ENCODE measurements around the gene KLHL6. TPM values are rescaled to one million over a fixed set of nuclear protein-coding genes. Genes with fewer than 3 reads are reported as not detected.
"Not testable (repeated sequence)": the region's sequence is repeated elsewhere in the genome, so short reads cannot be mapped to it uniquely, and the experiment has no call there.

KLHL6 gene
- total RNA-seq, 1 experiment from 2014 or later: not detected

GRCh38 chr3:183444748-183445147, 110.8 kb downstream of the KLHL6 start:
- Mint-ChIP-seq H3K27ac (ENCODE audit: low read depth, unreplicated experiment) (no peak overlapping the region), H3K36me3 (ENCODE audit: insufficient read depth, unreplicated experiment) (no peaks in the 10 kb centered on the region), H3K9me3 (ENCODE audit: unreplicated experiment) (peaks cover 18% of the 10 kb centered on the region), H3K4me3 (ENCODE audit: unreplicated experiment) (no peak overlapping the region), H3K27me3 (ENCODE audit: insufficient read depth, unreplicated experiment) (peaks cover 11% of the 10 kb centered on the region), H3K4me1 (ENCODE audit: insufficient read depth, unreplicated experiment) (peaks cover 16% of the 10 kb centered on the region)
- ChIA-PET POLR2A (no interaction called here), CTCF (no interaction called here)
- TF ChIP-seq, protein P1, sequence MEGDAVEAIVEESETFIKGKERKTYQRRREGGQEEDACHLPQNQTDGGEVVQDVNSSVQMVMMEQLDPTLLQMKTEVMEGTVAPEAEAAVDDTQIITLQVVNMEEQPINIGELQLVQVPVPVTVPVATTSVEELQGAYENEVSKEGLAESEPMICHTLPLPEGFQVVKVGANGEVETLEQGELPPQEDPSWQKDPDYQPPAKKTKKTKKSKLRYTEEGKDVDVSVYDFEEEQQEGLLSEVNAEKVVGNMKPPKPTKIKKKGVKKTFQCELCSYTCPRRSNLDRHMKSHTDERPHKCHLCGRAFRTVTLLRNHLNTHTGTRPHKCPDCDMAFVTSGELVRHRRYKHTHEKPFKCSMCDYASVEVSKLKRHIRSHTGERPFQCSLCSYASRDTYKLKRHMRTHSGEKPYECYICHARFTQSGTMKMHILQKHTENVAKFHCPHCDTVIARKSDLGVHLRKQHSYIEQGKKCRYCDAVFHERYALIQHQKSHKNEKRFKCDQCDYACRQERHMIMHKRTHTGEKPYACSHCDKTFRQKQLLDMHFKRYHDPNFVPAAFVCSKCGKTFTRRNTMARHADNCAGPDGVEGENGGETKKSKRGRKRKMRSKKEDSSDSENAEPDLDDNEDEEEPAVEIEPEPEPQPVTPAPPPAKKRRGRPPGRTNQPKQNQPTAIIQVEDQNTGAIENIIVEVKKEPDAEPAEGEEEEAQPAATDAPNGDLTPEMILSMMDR (IDR thresholded peaks at IDR 0.05; ENCODE audit: unreplicated experiment): no peak
- no peak for DNase-seq (ENCODE audit: unreplicated experiment)
- intact Hi-C loops (cut with micrococcal nuclease): no loop called here
- no TSS peak for BruUV-seq (replicated peaks)

DNA sequence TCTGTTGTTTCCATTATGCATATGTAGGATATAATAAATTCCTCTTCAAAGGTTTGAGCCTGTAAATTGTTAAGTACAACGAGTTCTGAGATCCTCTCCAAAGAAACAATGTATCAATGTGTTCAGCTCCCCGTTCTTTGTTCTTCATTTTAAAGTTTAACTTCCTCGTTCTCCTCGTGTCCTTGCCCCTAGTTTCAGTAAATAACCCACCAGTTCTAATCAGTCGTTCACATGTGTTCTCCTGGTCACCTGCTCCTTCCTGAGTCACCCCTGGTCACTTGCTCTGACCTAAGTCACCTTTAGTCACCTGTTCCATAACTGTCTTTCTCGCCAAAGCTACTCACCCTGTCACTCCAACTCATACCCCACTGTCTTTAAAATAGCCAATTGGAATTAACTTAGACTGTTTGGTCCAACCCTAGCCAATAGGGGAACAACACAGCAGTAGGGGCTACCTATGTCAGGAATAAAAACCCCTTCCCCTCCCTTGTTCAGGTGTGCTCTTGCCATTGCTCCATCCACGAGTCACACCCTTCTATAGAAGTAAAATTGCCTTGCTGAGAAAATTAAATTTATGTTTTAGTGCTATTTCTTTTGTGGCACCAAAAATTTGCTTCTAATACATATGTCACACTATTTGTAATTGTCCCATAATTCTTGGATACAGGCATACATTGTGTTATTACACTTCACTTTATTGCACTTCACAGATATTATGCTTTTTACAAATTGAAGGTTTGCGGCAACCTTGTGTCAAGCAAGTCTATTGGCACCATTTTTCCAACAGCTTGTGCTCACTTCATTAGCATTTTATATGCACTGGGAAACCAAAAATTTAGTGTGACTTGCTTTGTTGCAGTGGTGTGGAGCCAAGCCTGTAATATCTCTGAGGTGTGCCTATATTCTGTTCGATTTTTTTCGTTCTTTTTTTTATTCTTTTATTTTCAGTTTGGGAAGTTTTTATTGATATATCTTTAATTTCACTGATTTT, 111.8 kb downstream of the KLHL6 start:
- Mint-ChIP-seq H3K4me1 (ENCODE audit: insufficient read depth, unreplicated experiment) (peaks cover 18% of the 10 kb centered on the region), H3K4me3 (ENCODE audit: unreplicated experiment) (no peak overlapping the region), H3K36me3 (ENCODE audit: insufficient read depth, unreplicated experiment) (no peaks in the 10 kb centered on the region), H3K27me3 (ENCODE audit: insufficient read depth, unreplicated experiment) (peaks cover 11% of the 10 kb centered on the region), H3K27ac (ENCODE audit: low read depth, unreplicated experiment) (no peak overlapping the region), H3K9me3 (ENCODE audit: unreplicated experiment) (peaks cover 18% of the 10 kb centered on the region)
- BruUV-seq (replicated peaks): no TSS peak
- ChIA-PET CTCF (interaction anchor here (0.5 to 0.7 kb wide), 2 partner anchors 134 to 306 kb away, joined by 3 to 4 read pairs; no protein-coding TSS in a partner anchor), POLR2A (interaction anchor here (0.6 kb wide), 1 partner anchor 12 kb away, joined by 3 read pairs; no protein-coding TSS in a partner anchor)
- TF ChIP-seq, protein P1 (IDR thresholded peaks at IDR 0.05; ENCODE audit: unreplicated experiment): no peak
- intact Hi-C loops (cut with micrococcal nuclease): no loop called here
- no peak for DNase-seq (ENCODE audit: unreplicated experiment)

- TF ChIP-seq, protein P1 (IDR thresholded peaks at IDR 0.05; ENCODE audit: unreplicated experiment): no peak
- ChIA-PET CTCF (interaction anchor here (0.5 to 0.7 kb wide), 2 partner anchors 133 to 305 kb away, joined by 3 to 4 read pairs; no protein-coding TSS in a partner anchor), POLR2A (no interaction called here)
- no peak overlapping the region for H3K4me3 Mint-ChIP-seq (ENCODE audit: unreplicated experiment)
- peaks cover 11% of the 10 kb centered on the region for H3K4me1 Mint-ChIP-seq (ENCODE audit: insufficient read depth, unreplicated experiment)
- peaks cover 18% of the 10 kb centered on the region for H3K9me3 Mint-ChIP-seq (ENCODE audit: unreplicated experiment)
- no peak overlapping the region for H3K27ac Mint-ChIP-seq (ENCODE audit: low read depth, unreplicated experiment)
- no peaks in the 10 kb centered on the region for H3K36me3 Mint-ChIP-seq (ENCODE audit: insufficient read depth, unreplicated experiment)
- peaks cover 11% of the 10 kb centered on the region for H3K27me3 Mint-ChIP-seq (ENCODE audit: insufficient read depth, unreplicated experiment)
- intact Hi-C loops (cut with micrococcal nuclease): no loop called here
- no TSS peak for BruUV-seq (replicated peaks)
- DNase-seq (ENCODE audit: unreplicated experiment): no peak
Observed at GRCh38 chr3:183442994-183443393, 112.5 kb downstream of the KLHL6 start.

DNA sequence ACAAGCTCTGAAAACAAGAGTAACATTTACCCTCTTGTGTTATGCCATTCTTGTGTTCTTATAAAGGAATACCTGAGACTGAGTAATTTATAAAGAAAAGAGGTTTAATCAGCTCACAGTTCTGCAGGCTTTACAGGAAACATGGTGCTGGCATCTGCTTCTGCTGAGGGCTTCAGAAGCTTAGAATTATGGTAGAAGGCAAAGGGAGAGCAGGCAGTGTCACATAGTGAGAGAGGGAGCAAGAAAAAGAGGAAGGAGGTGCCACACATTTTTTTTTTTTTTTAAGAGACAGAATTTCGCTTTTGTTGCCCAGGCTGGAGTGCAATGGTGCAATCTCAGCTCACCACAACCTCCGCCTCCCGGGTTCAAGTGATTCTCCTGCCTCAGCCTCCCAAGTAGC, 115.0 kb downstream of the KLHL6 start:
- H3K4me3 Mint-ChIP-seq (ENCODE audit: unreplicated experiment); POLR2A ChIA-PET; H3K4me1 Mint-ChIP-seq (ENCODE audit: insufficient read depth, unreplicated experiment); intact Hi-C loops (cut with micrococcal nuclease); H3K27ac Mint-ChIP-seq (ENCODE audit: low read depth, unreplicated experiment); BruUV-seq (replicated peaks); H3K36me3 Mint-ChIP-seq (ENCODE audit: insufficient read depth, unreplicated experiment); DNase-seq (ENCODE audit: unreplicated experiment): not testable (repeated sequence)
- Mint-ChIP-seq H3K27me3 (ENCODE audit: insufficient read depth, unreplicated experiment) (peaks cover 11% of the 10 kb centered on the region), H3K9me3 (ENCODE audit: unreplicated experiment) (peaks cover 18% of the 10 kb centered on the region)
- CTCF ChIA-PET: interaction anchor here (1.5 kb wide), 1 partner anchor 28 kb away, joined by 7 read pairs; no protein-coding TSS in a partner anchor
